ENCODE data around the gene SLC25A21.

Gene SLC25A21

DNA sequence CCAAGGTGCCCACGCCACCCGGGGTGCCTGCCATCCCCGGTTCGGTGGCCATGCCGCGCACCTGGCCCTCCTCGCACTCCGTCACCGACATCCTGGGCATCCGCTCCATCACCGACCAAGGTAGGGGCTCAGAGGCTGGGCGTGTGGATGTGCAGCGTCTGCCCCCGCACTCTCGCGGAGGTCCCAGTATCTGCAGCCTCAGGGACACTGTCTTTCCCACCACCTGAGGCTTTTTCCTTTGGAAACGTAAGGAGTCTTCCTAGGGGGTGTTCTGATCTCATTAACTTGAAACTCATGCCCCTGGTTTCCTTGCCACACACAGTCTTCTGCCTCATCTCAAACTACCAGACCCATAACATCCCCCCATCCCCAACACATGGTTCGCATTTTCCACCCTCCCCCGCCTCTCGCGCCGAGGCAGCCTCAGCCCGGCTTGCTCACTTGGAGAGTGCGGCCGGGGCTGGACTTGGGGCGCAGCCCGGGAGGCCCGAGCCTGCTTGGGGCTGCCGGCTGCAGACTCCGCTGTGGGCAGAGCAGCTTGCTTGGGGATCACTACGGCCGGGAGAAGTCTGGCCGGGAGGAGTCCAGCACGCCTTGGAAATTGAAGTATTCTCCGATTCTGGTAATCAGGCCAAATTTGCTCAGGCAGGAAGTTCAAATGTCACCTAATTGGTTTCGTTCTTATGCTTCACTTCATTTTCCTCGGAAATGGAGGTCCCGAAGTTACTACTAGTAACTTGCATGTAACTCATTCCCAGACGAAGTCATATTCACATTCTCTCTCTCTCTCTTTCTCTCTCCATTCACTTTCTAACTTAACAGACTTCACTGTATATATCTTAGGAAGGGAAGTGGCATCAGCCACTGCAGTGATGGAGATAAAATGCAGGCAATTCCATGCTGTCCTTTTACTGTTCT, 508.7 kb downstream of the SLC25A21 start:
- DNase-seq (ENCODE audit: low read depth, low spot score), result no peak

DNA sequence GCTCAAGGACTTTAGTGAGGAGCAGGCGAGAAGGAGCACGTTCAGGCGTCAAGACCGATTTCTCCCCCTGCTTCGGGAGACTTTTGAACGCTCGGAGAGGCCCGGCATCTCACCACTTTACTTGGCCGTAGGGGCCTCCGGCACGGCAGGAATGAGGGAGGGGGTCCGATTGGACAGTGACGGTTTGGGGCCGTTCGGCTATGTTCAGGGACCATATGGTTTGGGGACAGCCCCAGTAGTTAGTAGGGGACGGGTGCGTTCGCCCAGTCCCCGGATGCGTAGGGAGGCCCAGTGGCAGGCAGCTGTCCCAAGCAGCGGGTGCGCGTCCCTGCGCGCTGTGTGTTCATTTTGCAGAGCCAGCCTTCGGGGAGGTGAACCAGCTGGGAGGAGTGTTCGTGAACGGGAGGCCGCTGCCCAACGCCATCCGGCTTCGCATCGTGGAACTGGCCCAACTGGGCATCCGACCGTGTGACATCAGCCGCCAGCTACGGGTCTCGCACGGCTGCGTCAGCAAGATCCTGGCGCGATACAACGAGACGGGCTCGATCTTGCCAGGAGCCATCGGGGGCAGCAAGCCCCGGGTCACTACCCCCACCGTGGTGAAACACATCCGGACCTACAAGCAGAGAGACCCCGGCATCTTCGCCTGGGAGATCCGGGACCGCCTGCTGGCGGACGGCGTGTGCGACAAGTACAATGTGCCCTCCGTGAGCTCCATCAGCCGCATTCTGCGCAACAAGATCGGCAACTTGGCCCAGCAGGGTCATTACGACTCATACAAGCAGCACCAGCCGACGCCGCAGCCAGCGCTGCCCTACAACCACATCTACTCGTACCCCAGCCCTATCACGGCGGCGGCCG, 509.6 kb downstream of the SLC25A21 start:
- no peak for DNase-seq (ENCODE audit: low read depth, low spot score)

DNA sequence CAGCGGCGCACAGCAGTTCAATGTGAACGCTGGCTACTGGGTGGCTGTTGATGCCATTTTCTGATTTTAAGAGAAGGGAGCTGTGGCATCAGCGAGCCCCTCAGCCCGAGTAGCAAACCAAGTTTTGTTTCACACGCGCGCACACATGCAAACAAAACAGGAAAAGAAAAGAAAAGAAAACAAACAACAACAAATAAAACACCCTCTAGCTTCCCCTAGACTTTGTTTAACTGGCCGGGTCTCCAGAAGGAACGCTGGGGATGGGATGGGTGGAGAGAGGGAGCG, 510.2 kb downstream of the SLC25A21 start:
- no peak for DNase-seq (ENCODE audit: low read depth, low spot score)

DNA sequence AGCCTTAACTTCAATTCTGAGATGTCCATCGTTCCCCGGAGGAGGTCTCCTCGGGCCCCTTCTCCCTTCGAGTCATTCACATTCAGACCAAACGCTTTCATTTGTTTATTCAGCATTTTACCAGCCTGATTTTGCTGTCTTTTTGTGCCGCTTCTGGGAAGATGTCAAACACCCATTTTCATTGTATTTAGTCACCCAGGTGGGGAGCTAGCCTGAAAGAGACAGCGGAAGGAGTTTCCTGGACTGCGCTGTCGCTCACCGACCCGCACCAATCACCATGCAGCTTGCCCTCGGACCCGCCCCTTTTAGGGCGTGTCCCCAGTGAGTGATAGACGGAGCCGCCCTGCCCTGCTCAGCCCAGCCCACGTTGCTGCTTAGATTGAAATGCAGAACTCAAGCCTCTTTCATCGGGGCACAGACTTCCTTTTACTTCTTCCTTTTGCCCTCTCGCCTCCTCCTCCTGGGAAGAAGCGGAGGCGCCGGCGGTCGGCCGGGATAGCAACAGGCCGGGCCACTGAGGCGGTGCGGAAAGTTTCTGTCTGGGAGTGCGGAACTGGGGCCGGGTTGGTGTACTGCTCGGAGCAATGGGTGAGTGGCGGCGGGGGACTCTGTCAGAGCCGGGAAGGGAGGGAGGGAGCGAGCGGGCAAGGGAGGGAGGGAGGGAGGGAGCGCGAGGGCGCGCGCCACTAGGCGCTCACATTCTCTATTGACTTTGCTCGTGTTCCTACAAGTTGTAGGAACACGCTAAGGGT, 510.7 kb downstream of the SLC25A21 start, which contains the start of gene PAX9:
PAX9 (plus strand) TSS at position 355 of the 752 bp plus-strand sequence; CDS start at position 585, 230 bp downstream.
- DNase-seq (ENCODE audit: low read depth, low spot score), result no peak

DNA sequence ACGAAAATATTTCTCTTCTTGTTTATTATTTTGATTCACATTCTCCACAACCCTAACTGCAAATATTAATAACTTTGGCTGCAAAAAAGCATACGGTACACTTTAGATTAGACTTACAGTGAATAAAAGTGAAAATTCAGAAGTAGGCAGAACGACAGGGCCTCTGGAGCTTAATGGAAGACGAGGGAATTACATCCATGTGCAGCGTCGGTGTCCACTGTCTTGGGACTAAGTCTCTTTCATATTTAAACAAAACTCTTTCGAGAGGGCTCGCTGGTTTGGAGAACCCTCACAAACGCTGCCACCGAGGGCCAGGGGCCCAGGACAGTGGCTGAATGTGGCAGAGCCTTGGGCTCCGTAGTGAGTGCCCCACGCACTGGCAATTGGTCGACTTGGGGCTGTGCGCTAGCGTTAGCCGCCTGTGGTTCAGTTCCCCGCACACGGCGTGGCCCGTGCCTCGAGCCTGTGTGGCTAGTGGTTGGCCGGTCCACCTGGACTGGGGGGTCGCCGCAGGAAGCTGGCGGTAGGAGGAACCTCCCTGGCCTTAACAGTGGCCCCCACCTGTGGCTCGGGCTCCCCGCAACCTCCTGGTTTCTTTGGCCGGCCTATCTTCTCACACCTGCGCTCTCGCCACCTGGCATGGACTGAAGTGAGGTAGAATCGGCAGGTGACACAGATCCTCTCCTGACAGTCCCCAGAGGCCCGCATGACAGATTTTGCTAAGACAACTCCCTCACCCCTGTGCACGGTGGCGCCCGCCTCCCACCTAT, 511.5 kb downstream of the SLC25A21 start:
- DNase-seq (ENCODE audit: low read depth, low spot score), result no peak

DNA sequence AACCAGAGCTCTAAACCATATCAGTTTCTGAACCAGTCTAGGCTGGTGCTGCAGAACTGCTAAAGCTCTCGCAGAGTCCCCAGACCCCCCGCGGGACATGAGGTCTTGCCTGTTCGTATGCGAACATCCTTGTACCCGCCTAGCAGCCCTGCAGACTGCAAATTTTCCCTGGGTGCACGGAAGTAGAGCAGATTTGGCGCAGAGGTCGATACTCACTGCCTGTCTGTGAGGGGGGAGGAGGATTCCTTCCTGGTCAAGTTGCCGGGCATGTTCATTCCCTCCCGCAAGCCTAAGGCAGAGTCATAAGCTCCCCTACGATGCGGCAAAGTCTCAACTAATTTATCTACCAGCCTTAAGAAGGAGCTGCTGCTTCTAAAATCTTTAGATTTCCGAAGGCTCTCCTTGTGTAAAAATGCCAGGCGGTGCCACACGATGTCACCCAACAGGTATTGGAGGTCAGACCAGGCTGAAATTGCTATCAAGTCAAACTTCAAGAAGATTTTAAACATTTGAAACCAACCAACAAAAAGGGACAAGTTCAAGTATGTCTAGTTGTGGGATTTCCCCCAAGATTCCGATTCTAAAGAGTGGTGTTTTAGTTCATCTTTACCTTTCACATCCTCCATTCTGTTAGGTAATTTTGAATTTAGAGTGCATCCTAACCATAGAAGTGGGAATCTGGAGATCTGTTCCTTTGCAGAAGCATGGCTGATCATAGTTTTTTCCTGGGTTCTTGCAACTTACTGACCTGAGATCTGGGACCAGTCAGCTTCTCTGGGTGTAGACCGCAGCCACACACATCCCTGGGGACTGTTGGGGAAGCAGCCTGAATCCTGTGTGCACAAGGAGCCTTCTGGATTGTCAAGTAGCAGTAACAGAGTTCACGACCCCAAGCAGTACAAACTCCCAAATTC, 512.3 kb downstream of the SLC25A21 start:
- no peak for DNase-seq (ENCODE audit: low read depth, low spot score)

DNA sequence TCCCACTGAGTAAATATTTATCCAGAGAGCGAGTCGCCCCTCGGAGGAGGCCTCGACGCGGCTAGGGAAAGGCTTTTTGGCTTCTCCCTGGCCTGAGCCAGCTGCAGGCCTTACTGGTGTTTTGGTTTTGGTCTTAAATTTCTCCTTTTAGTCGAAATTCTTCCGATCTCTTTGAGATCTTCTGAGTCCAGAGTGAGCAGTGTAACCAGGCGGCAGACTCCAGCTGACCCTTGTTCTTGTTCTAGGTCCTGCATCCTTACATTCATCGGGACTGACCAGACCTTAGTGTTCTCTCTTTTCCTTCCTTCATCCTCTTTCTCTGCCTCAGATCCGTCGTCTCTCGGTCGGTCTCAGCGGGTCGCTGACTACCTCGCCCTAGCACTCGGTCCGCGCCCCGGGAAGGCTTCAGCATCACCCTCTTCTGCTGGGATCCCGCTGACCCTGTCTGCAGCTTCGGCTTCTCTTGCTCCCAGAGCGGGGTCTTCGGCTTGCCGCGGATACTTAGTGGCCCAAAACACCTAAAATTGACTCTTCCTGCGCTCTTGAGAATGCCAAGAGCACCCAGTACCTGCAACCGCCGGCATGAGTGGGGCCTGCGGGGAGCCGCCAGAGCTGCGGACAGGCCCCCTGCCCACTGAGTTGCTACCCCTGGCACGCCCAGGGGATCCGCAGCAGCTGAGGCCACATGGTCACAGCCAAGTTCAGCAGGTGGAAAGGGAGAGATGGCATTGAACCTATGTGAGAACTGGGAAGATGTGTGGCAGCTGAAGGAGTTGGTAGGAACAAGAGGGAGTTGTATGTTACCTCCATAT, 513.2 kb downstream of the SLC25A21 start:
- DNase-seq (ENCODE audit: low read depth, low spot score), result no peak

DNA sequence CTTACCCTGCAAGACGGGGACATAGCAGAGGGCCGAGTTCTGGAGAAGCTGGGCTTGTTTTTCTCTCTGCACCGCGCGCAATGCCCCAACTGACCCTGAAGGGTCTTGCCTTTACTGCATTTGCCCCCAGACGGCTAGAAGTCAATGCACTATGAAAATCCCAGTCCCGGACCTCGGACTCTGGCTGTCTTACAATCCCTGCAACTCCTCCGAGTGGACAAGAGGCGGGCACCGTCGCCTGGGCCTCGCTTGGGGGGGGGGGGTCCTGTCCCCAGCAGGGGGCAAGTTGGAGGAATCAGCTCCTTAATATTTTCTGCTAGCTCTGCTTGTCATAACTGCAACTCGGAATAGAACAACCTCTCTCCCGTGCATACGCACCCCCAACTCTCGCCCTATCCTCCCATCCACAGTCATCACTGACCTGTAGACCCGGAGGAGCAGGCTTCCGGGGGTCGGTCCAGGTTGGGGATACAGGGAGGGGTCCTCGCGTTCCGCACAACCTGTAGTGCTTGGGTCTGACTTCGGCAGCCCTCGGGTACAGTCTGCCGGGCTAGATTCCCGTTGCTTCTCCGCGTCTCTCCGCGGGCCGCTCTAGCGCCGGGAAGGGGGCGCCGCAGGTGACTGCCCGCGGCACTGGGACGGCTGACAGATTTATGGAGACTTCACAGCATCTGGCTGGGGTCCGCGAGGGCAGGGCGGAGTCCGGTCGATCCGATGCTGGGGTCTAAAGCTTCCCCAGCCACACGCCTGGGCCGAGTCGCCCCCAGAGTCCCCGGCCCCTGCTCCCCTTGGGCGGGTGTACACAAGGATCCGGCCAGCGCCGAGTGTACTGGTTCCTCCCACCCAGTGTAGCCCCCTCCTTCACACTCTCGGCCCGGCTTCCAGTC, 514.0 kb downstream of the SLC25A21 start:
- DNase-seq (ENCODE audit: low read depth, low spot score), result no peak

DNA sequence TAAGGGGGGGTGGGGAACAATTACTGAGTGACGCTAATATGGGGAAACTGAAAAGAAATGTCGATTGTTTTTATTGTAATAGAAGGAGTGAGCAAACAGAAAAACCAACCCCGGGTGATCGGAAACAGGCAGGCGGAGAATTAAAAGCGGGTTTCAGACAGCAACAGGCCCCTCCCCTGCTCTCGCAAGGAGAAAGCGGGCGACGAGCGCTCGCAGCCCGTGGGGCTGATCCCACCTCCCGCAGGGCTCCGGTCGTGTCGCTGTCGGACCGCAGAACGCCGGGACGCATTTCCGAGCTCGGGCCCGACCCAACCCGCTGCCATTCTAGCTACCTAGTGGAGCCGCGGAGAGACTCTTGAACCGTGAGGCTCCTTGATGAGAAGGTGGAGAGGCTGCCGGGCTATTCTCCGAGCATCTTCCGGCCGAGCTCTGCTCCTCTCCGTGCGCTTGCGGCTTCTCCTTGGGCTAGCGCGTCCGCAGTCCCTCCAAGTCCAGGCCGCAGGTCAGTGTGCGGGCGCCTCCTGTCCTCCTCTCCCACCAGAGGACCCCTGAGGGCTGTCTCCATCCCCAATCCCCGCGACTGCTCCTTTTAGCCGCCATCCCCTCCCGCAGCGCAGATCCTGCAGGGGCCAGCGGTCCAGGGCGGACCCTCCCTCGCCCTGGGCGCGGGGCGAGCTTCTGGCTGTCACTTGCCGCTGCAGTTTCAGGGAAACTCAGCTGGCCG, 514.8 kb downstream of the SLC25A21 start:
- DNase-seq (ENCODE audit: low read depth, low spot score), result no peak

DNA sequence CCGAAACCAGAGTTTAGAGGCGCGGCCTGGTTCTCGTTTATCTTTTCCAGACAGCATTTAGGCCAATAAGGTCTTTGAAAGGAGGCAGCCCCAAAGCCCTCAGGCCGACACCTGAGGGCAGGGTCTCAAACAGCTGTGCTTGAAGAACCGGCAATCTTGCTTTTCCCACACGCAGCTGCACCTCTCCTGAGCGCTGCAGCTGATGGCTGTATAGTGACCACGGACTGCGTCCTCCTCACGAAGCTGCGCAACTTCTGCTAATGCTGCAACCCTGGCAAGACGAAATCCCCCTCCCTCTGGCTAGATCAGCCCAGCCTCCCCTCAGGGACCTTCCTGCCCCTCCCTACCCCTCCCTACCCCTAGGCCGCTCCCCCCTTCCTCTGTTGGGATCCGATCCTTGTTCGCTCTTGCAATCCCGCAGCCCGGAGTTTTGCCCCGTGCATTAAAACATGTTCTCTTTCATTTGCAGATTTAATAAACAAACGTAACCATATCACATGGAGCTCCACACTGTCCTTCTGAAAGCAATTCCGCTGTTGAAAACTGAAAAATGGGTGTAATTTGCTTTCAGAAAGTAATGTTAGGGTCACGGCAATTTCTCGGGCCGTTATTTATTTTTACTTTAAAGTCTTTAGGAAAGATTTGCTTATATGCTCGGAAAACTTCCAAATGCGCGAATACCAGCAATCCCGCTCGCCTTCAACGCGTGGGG, 515.6 kb downstream of the SLC25A21 start:
- DNase-seq (ENCODE audit: low read depth, low spot score), result no peak

DNA sequence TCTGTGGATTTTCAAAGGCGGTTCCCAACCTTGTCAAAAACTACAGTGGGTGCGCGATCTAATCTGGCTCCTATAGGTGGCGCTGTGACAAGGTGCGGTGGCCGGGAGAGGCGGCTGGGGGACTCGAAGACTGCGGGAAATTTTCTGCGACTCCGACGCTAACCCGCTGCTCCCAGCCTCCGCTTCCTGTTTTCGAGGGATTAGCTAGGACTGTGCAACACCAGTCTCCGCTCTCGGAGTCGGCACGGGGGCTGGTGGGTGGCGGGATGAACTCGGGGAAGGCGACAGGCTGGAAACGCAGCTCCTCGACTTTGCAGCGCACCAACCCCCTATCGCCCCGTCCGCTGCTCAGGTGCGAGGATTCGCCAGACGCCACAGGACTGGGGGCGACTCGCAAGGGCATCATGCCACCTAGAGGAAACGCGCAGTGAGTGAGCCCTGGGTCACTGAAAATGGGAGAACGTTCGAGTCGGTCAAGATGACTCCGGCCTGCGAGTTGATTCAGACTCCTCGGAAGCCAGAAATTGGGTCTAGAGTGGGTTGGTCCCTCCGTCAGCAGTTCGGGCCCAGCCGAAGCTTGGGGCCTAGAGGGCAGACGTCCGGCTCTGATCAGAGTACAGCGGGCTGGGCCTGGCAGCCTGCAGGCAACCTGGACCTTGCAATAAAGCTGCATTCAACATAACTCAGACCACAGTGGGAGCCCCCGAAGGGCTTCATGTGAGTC, 516.3 kb downstream of the SLC25A21 start:
- no peak for DNase-seq (ENCODE audit: low read depth, low spot score)

DNA sequence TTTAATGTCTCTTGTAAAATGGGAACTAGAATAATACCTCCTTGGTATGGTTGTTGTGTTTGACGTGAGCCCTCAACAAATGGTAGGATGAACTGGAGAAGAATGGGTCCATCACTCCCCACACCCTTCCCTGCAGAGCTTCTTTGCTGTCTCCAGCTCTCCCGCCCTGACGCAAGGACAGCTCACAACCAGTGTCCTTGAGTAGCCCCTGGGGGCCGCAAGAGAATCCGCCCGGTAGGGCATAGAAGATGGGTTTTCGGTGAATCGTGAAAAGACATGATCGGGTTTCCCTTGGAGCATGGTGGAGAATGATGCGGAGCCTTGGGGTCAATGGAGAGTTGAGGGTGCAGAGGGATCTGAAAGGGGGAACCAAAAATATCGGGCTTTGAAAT, 516.8 kb downstream of the SLC25A21 start:
- no peak for DNase-seq (ENCODE audit: low read depth, low spot score)

DNA sequence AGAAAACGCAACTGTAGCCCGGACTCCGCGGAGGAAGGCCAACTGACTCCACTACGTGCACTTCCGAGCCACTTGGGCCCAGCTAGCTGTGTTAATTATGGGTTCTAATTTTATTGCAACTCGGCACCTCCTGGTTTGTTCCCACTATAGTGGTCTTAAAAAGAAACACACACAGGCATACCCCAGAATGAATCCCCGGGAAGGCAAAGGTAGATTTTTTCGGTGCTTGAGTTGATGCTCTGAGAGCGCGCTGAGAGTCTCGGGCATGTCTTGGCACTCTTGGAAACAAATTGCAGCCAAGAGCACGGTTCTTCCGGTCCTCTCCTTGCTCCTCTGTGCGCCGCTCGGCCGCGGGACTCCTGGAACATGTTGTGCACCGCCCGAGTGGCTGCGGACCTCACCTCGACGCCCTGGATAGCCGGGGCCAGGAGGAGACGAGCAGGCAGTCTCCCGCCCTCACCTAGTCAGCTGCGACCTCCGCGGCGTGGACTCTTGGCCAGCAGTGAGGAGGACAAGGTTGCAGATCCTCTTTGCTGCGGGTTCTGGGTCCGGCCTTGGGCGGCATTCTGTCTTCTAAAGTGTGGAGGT, 517.5 kb downstream of the SLC25A21 start:
- no peak for DNase-seq (ENCODE audit: low read depth, low spot score)

DNA sequence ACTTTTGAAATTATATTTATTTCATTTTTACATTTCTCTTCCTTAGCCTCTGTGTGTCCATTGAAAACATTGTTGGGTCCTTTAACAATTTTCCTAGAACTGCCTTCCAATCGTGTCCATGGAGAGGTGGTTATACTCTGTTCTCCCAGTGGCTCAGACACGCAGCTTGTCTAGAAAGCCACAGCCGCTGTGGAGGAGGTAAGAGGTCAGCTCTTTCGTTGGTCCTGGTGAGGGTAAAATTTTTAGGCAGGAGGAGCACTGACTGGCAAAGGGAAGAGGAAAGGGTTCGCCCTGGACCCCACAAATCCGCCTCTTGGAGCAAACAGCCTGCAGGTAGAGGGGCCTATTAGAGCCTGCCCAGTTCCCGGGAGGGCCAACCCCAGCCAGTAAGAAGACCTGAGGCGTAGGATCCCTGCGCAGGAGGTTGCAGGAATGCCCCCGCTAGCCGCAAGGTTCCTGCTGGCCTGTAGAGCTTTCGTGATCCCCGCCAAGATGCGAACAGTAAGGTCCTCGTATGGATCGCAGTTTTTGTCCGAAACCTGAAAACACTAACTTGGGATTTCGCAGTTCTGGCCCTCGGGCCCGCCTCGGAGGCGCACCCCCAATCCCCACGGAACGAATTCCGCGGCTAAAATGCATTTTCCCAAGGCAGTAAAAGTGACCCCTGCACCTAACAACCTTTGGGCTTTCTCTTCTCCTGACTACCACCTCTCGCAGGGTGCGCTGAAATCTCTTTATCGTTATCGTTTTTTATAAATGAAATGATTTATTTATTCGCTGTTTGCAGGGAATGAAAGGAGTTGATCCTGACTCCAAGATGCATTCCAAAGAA, 518.2 kb downstream of the SLC25A21 start:
- DNase-seq (ENCODE audit: low read depth, low spot score), result no peak

DNA sequence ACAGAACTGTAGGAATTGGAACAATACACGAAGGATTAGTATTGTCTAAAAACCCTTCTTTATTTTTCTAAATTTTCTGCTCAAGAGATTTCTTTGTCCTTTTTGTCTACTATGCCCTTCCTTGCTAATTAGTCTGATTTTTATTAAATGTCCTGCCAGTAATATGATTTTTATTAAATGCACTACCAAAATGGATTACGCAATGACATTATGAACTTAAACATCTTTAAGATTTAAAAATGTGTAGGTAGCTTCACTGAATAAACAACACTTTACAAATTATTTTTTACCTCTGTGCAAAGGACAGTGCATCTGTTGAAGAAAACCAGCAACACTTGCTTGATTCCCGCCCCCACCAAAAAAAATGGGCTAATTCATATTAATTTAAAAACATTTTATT, 519.0 kb downstream of the SLC25A21 start:
- no peak for DNase-seq (ENCODE audit: low read depth, low spot score)

Data from activated CD4-positive, CD25-positive, alpha-beta regulatory T cell treated with anti-CD3 and anti-CD28 coated beads, Interleukin-2, amount 50 U/mL, for 16 hours (primary cell).